ENCODE measurements around the gene CLINT1. TPM values are rescaled to one million over a fixed set of nuclear protein-coding genes. Genes with fewer than 3 reads are reported as not detected.

The CLINT1 gene
- polyA plus RNA-seq, 6 donors from 2014 or later: 54.7 to 93.6 (median 80.4) TPM

DNA sequence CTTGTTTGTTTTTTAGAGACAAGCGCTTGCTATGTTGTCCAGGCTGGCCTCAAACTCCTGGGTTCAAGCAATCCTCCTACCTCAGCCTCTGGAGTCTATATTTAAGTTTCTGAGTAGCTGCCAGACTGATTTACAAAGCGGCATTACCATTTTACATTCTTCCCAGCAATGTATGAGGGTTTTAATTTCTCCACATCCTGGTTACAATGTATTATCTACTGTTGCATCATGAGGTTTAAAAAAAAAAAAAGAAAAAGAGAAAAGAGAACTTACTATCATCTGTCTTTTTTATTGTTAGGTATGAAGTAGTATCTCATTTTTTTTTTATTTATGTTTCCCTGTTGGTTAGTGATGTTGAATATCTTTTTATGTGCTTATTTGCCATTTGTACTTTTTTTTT is 18.9 kb upstream of the CLINT1 start:
- Mint-ChIP-seq H3K4me3 (no peak overlapping the region), H3K27me3 (peaks cover 0 to 4% (median 0%) of the 10 kb centered on the region in 3 donors), H3K27ac (no peak overlapping the region), H3K9me3 (peaks cover 0 to 5% (median 1%) of the 10 kb centered on the region in 7 donors), H3K36me3 (no peaks in the 10 kb centered on the region), H3K4me1 (peaks cover 0 to 2% (median 0%) of the 10 kb centered on the region in 3 donors)
- DNase-seq (no peak), ATAC-seq (ENCODE audit: low read depth in 2 of 2) (no peak)

DNA sequence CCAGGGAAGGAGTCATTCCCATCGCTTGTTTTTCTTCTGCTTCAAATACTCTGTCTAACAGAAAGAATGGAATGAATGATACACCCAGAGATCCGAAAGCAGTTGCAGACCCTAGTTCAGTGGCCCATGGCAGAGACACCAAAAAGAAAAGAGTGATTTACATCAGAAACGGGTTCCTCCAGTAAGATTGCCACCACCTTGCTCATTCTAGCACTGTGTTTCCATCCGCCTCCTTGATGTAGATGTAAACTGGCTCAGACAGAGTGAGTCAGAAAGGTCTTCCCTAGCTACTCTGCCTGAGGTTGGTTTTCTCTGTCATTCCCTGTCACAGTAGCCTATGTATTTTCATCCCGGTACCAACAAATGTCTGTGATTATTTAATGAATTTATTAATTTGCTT is 15.9 kb upstream of the CLINT1 start:
- Mint-ChIP-seq H3K9me3 (no peaks in the 10 kb centered on the region), H3K4me1 (peaks cover 0 to 2% (median 0%) of the 10 kb centered on the region in 3 donors), H3K27me3 (no peaks in the 10 kb centered on the region), H3K4me3 (no peak overlapping the region), H3K36me3 (no peaks in the 10 kb centered on the region), H3K27ac (no peak overlapping the region)
- DNase-seq: no peak
- no peak for ATAC-seq (ENCODE audit: low read depth in 2 of 2)

DNA sequence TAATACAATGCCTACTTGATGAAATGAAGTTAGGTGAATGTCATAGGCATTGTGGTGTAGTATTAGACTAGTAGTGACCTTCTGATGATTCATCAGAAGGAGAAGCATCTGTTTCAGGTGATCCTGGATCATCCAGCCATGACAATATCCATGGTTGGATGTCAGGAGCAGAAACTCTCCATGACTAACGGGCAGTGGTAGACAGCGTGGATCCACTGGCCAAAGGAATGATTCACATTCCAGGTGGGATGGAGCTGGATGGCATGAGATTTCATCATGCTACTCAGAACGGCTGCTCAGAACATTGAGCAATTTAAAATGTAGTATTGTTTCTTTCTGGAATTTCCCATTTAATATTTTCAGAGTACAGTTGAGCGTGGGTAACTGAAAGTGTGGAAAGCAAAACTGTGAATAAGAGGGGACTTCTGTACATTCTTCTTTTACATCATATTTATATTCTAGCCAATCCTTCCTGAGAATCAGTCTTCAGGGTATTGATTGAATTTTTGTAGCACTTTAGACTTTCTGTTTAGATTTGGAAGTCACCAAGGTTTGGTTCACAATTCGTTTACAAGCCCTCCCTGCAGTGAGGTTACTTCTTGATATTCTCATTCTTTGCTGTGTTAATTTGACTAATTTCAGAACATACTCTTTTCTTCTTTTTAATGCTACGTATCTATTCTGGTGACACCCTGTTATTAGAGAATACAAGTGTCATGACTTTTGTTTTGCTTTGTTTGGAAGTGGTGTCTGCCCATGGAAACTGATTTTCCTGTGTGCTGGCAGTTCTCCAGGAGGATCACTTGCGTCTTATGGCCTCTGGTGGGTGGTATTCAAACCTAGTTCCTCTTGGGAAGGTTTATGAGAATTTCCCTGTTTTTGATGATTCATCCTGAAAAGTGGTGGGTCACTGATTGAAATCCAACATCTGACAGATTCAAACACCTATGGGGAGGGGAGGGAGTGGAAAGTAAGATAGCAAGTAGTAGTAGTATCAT is 12.2 kb upstream of the CLINT1 start:
- Mint-ChIP-seq H3K4me1 (peaks cover 0 to 2% (median 0%) of the 10 kb centered on the region in 3 donors), H3K36me3 (no peaks in the 10 kb centered on the region), H3K27me3 (no peaks in the 10 kb centered on the region), H3K9me3 (peaks cover 0 to 5% (median 2%) of the 10 kb centered on the region in 7 donors), H3K27ac (no peak overlapping the region), H3K4me3 (no peak overlapping the region)
- DNase-seq: no peak
- ATAC-seq (ENCODE audit: low read depth in 2 of 2): no peak

DNA sequence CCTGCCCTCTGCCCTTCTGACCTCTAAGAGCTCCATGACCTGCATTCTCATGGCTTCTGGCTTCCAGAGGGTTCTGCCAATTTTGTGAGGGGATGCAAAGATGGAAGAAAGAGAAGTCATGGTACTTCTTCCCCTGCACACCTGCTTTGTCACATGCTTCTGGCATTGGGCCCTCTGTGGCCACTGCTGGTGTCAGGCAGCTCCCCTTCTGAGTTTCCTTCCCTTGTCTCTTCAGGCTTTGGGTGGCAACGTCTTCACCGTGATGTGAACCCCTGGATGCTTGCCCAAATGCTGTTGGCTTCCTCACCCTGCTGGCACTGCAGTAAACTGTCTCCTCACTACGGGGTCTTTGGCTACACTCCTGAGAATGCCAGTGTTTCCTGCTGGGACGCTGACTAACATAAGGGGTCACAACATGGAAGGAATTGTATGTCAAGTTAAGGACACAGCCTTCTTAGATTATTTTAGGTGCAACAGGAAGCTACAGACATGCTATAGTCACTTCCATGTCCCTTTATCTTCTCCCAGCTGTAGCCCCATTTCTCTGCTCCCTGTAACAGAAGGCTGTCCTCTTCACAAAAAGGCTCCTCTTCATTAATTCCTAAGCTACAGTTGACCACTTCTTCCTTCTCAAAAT is 8.9 kb upstream of the CLINT1 start:
- Mint-ChIP-seq H3K36me3 (no peaks in the 10 kb centered on the region), H3K27ac (no peak overlapping the region), H3K4me1 (peaks cover 0 to 2% (median 0%) of the 10 kb centered on the region in 3 donors), H3K4me3 (no peak overlapping the region), H3K9me3 (peaks cover 0 to 5% (median 2%) of the 10 kb centered on the region in 7 donors), H3K27me3 (no peaks in the 10 kb centered on the region)
- ATAC-seq (ENCODE audit: low read depth in 2 of 2): no peak
- DNase-seq: no peak

DNA sequence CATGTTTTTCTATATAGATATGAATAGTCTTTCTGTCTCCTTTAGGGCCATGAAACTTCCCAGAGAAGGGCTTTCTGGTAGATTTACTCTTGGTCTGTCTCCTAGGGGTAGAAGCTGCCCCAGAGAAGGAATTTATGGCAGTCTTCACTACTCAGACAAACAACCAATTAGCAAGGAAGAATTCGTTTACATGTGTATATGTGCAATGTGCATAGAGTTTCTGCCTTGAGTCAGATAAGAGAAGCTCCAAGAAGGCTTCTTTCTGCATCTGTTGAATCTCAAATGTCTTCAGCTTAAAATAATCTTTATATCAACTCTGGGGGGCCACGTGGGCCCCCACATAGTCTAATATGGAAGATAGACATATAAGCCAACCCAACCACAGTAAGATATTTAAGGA is 7.6 kb upstream of the CLINT1 start:
- Mint-ChIP-seq H3K4me3 (no peak overlapping the region), H3K9me3 (peaks cover 0 to 5% (median 2%) of the 10 kb centered on the region in 7 donors), H3K4me1 (peaks cover 5 to 10% (median 6%) of the 10 kb centered on the region in 3 donors), H3K36me3 (no peaks in the 10 kb centered on the region), H3K27me3 (no peaks in the 10 kb centered on the region), H3K27ac (no peak overlapping the region)
- DNase-seq (no peak), ATAC-seq (ENCODE audit: low read depth in 2 of 2) (no peak)

DNA sequence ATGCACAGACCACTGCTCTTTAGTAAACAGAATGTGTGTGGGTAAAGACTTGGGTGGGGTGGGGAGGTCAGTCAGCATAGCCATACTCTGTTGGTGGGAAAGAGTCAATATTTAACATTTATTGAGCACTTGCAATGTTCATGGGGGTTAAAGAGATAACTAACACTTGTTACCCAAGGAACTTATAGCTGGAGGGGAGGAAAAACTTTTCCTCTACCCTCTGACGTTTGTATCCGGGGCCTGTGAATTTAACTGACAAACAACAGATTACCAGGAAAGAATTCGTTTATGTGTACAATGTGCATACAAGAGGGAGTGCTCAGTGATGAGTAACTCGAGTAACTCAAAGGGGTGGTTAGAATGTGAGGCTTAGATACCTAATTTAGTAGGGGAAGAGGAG is 6.8 kb upstream of the CLINT1 start:
- ATAC-seq (ENCODE audit: low read depth in 2 of 2) (no peak), DNase-seq (no peak)
- H3K27me3 Mint-ChIP-seq: no peaks in the 10 kb centered on the region
- H3K9me3 Mint-ChIP-seq: peaks cover 0 to 5% (median 2%) of the 10 kb centered on the region in 7 donors
- H3K36me3 Mint-ChIP-seq: no peaks in the 10 kb centered on the region
- H3K27ac Mint-ChIP-seq: peak overlapping the region in 1 of 6 donors; percentile 43
- no peak overlapping the region for H3K4me3 Mint-ChIP-seq
- peaks cover 6 to 16% (median 11%) of the 10 kb centered on the region in 3 donors for H3K4me1 Mint-ChIP-seq

DNA sequence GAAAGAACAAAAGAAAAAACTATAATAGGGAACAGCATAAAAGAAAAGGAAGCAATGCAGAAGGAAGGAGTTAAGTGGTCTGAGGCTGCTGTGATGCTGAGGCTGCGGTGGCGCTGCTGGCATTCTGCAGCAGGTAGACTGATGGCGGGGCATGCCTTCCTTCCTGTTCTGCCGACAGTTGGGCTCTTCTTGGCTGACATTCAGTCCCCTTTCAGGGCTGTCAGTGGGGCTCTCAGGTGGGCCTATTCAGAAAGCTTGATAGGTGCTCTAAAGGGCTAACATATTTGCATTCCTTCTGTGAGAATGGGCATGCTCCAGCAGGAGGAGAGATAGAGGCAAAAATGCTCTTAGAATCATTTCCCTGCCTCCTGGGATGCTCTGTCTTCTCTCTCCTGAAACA is 5.1 kb upstream of the CLINT1 start:
- Mint-ChIP-seq H3K4me3 (peak overlapping the region in 1 of 8 donors; percentile 42), H3K9me3 (no peaks in the 10 kb centered on the region), H3K4me1 (peaks cover 11 to 21% (median 15%) of the 10 kb centered on the region in 3 donors), H3K36me3 (no peaks in the 10 kb centered on the region), H3K27me3 (no peaks in the 10 kb centered on the region), H3K27ac (peak overlapping the region in 2 of 6 donors; percentile 24 to 48)
- ATAC-seq (ENCODE audit: low read depth in 2 of 2): no peak
- DNase-seq: no peak

DNA sequence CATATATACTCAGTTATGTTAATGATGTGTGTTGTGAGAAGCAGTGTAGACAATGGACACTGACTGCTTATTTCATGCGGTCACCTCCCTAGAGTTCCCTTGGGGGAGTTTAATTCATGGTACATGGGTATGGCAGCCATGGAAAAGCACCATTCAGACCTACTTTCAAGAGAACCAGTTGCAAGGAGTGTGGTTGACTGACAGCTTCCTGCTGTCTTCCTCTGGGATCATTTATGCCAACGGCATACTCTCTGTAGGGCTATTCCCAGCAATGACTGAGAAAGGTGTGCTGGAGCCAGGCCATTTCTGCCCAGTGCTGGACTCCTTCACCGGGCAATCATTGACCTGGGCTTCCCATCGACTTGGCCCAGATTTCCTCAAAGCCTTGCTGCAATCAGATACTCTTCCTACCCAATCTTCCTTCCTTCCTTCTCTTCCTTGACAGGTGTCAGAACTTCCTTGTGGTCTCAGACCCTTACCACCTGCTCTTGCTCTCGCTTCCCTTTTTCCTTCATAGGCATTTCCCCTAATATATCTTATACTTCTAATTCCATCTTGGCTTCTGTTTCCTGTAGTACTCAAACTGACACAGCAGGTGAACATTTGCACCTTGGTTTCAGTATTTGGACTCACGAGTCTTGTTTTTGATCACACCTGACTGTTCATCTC is 3.4 kb upstream of the CLINT1 start:
- Mint-ChIP-seq H3K4me1 (peaks cover 22 to 36% (median 29%) of the 10 kb centered on the region in 3 donors), H3K36me3 (no peaks in the 10 kb centered on the region), H3K9me3 (no peaks in the 10 kb centered on the region), H3K27me3 (no peaks in the 10 kb centered on the region), H3K4me3 (peak overlapping the region in 1 of 8 donors; percentile 79), H3K27ac (peak overlapping the region in 1 of 6 donors; percentile 36)
- DNase-seq (no peak), ATAC-seq (ENCODE audit: low read depth in 2 of 2) (no peak)

DNA sequence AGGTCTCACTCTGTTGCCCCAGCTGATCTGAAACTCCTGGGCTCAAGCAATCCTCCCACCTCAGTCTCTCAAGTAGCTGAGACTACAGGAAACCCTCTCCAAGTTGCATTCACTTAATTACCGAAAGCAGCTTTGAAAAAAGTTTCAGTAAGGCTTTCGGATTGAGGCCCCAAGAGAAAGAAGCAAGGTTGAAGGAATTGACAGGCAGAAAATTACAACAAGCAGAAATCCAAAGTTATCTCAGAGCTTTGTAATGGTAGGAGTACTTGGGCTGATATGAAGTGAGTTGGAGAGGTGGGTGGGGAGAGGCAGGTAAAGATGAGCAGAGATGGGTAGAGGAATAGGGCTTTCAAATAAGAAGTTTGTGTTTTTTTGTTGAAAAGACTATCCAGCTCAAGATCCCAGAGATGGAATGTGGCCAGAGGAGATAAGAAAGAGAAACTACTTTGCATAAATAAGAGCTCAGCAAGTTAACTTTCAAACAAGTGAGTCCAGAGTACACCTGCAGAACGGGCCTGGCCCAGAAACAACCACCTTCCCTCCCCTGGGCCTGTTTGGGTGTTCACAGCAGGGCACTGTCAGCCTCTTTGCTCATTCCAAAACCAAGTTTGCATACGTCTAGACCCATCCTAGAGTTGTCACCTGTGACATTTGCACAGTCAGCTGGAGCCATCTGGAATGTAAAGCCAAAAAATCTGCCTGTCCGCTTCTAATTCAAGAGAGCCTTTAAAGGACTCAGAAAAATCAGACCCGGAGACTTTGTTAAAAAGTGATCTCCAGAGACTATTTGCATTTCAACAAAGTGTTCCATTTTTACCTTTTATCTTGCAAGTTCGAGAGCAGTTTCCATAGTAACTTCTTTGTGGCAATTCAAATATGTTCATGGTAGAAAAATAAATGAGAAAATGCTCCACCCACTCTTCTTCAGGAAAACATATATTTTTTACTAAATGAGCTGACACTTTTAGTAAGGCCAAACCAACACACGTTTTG is 2.2 kb upstream of the CLINT1 start:
- Mint-ChIP-seq H3K4me3 (peak overlapping the region in 3 of 8 donors; percentile 22 to 52 (median 27)), H3K27me3 (no peaks in the 10 kb centered on the region), H3K9me3 (no peaks in the 10 kb centered on the region), H3K27ac (peak overlapping the region in 2 of 6 donors; percentile 23 to 41), H3K36me3 (no peaks in the 10 kb centered on the region), H3K4me1 (peaks cover 32 to 47% (median 33%) of the 10 kb centered on the region in 3 donors)
- no peak for DNase-seq
- ATAC-seq (ENCODE audit: low read depth in 2 of 2): no peak

DNA sequence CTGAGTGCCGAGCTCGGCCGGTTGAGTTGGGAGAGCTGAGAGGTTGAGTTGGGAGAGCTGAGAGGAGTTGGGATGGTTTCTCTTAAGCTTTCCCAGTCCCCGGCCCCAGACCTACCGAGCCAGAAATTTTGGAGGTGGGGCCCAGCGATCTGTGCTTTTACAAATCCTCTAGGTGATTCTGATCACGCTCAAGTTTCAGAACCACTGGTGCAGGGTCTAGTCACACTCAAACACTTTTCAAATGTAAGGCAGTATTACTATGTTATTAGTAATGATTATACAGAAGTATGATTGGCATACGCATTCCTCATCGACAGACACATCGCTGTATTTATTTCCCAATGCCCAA is 256 bp upstream of the CLINT1 start:
- ATAC-seq (ENCODE audit: low read depth in 2 of 2) (peak in 1 of 2 donors; percentile 3), DNase-seq (no peak)
- Mint-ChIP-seq H3K9me3 (no peaks in the 10 kb centered on the region), H3K36me3 (no peaks in the 10 kb centered on the region), H3K4me3 (peak overlapping the region; percentile 89 to 99 (median 94)), H3K27ac (peak overlapping the region; percentile 74 to 99 (median 96)), H3K27me3 (no peaks in the 10 kb centered on the region), H3K4me1 (peaks cover 40 to 66% (median 43%) of the 10 kb centered on the region in 3 donors)

DNA sequence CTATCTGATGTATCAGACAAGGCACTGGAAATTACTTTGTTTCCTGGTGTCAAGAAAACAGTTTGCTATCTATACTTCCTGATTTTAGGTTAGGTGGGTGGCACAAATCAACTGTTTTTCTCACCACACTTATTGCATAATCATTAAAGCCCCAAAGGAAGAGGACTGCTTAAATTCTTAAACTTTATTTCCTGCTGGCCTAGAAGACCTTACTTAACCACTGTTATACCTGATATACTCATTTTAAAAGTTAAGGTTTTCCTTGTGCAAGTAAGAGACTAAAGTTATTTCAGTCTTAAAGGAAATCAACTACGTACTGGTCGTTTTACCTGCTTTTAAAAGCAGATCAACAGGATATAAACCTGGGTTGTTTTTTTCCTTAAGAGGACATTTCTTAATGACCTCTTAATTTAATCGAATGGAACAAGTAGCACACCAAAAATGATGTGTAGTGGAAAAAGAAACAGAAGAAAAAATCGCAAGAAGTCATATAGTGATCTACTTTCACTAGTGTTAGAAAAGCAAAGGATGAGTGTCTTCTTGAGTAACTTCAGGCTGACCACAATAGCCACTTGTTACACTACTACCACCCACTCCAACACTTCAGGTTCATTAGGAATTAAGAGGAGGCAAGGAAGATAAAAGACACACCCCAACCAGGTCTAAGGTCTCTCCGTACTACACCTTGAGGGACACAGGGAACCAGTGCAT is 974 bp downstream of the CLINT1 start:
- no peaks in the 10 kb centered on the region for H3K9me3 Mint-ChIP-seq
- H3K27ac Mint-ChIP-seq: peak overlapping the region; percentile 93 to 99 (median 96)
- DNase-seq (peak; percentile 32), ATAC-seq (ENCODE audit: low read depth in 2 of 2) (peak; percentile 17 to 29)
- H3K36me3 Mint-ChIP-seq: no peaks in the 10 kb centered on the region
- peaks cover 45 to 71% (median 51%) of the 10 kb centered on the region in 3 donors for H3K4me1 Mint-ChIP-seq
- no peaks in the 10 kb centered on the region for H3K27me3 Mint-ChIP-seq
- peak overlapping the region; percentile 90 to 99 (median 95) for H3K4me3 Mint-ChIP-seq

Data from naive B cell (primary cell).